NCI-H2196 treated with DMSO at 0.1 percent for 48 hours (cell line): ENCODE results near the gene LRRIQ3.
"Not testable (repeated sequence)": the region's sequence is repeated elsewhere in the genome, so short reads cannot be mapped to it uniquely, and the experiment has no call there.

Source experiments
- DNase-seq: peaks from one replicate; lab custom pipeline; 2025; ENCODE audit not compliant: unreplicated experiment; lab: John Stamatoyannopoulos, UW

LRRIQ3 gene

DNA sequence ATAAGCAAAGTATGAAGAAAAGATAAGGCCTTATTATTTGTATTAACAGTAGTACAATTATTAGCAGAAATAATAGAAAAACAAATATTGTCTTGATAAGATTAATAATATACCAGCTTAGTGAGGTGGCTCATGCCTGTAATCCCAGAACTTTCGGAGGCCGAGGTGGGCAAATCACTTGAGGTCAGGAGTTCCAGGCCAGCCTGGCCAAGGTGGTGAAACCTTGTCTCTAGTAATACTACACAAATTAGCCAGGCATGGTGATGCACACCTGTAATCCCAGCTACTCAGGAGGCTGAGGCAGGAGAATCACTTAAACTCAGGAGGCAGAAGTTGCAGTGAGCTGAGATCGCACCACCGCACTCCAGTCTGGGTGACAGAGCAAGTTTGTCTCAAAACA lies 80.6 kb downstream of the LRRIQ3 start:
- DNase-seq = not testable (repeated sequence)

DNA sequence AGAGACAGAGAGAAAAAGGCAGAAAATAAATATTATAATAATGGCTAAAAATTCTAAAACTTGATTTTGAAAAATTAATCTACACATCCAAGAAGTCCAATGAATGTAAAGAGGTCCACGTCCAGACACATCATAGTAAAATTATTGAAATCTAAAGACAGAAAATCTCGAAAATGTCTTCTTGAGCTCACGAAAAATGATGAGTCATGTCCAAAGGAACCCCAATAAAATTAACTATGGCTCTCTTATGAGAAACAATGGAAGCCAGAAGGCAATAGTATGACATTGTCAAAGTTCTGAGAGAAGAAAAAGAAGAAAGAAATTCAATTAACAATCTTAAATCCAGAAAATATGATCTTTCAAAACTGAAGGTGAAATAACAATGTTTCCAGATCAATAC lies 84.6 kb downstream of the LRRIQ3 start:
- no peak for DNase-seq

DNA sequence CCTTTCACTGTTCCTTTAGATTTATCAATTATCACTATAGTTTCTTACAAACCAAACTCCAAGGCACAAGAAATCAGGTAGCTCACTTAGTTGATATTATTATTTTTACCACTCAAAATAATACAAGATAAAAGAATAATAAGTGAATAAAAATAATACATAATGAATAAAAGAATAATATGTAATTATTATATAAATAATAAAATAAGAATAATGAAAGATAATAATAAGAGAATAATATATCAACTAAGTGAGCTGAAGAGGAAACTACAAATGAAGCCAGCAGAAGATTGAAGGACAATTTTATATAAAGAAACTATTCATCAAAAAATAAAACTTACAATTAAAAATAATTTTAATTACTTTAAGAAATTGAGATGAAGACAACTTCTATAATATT lies 90.6 kb downstream of the LRRIQ3 start:
- no peak for DNase-seq

DNA sequence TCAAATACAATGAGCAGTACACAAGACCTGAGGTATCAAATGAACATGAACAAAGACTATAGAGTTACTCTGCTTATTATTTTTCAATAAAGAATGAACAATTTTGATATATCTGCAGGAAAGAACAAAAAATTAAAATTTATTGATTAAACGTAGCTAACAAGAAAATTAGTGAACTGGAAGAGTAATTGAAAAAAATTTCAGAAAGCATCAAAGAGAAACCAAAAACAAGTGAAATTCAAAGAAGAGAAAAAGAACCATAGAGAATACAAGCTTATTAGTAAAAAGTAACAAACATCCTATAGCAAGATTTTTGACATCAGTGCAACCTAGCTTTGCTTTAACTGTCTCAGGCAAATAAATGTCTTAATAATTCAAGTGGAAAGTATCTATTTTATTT lies 106.6 kb downstream of the LRRIQ3 start:
- DNase-seq = no peak

DNA sequence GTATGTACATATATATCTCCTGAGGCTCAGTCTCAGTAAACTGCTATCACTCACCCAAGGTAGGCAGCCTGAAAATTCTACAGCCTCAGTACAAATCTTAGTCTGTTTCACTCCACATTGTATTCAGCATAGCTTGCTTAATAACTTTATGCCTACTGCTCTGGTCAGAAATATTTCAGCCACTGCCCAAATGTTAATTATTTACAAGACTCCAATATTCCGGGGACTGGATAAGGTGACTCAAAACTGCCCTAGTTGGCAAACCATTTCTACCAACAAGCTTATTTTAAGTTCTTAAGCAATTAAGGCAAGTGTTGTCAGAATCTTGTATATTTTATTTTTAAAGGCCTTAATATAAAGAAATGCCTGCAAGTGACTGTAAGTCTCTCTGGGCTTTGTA lies 114.8 kb downstream of the LRRIQ3 start:
- DNase-seq = no peak

DNA sequence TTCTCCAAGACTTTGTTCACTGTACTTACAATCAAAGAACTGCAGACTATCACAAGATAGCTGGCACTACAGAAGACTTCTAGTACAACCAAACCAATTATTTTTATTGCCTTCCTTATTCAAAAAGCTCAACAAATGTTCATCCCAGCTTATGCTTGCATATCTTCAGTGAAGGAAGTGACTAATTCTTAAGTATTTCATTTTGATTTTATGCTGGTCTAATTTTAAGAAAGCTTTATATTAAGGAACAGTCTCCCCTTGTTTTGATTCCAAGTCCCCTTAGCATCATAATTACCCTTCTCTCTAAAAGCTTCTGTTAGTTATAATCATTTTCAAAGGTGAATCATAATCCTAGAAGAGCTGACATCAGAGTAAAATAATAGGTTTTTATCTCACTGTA lies 132.9 kb downstream of the LRRIQ3 start:
- DNase-seq = no peak

DNA sequence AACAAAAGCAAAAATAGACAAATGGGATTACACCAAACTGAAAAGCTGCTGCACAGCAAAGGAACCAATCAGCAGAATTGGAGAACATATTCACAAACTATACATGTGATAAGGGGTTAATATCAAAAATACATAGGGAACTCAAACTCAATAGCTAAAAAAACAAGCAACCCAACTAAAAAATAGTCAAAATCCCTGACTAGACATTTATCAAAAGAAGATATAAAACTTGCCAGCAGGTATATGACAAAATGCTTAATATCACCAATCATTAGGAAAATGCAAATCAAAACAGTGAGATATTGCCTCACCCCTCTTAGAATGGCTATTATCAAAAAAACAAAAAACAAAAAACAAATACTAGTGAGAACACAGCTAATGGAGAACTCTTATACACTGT lies 140.3 kb downstream of the LRRIQ3 start:
- no peak for DNase-seq

DNA sequence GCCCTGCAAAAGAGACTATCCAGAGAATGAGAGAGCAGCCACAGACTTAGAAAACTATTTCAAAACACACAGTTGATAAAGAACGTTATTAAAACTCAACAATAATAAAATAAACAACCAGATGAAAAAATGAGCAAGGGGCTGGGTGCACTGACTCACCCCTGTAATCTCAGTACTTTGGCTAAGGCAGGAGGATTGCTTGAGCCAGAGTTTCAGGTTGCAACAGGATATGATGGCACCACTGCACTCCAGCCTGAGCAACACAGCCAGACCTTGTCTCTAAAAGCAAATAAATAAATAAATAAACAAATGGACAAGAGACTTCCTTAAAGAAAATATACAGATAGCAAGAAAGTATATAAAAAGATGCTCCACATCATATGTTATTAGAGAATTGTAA lies 144.6 kb downstream of the LRRIQ3 start:
- DNase-seq = no peak

DNA sequence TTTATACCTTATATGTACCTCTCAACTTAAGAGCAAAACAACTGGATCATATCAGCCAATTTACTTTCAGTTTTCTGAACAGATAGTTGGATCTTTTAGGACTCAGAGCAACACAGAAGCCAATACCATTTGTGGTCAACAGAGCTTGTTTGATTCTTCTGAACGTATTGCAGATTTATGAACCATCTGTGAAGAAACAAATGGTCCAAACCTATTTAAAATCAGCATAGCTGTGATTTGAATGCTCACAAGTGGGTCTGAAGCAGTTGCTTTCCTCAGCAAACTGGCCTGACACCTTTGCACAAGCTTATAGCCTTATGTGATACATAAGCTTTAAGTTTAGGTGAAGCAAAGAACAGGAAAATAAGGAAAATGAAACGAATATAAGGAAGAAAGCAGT lies 147.6 kb downstream of the LRRIQ3 start:
- no peak for DNase-seq

DNA sequence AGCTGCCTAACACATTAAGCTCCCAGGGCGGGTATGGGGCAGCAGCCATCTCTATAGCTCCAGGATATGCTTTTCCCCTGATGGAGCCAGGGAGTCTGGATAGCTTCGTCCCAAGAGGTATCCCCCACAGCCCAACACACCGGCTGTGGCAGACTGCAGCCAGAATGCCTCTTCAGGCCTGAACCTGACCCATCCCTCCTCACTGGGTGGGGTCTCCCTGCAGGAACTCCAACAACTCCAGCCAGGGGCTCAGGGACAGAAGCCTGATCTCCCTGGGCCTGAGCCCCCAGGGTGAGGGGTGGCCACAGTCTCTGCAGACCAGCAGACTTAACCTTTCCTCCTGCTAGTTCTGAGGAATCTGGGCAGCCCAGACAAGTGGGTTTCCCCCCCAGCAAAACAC lies 159.9 kb downstream of the LRRIQ3 start:
- DNase-seq = no peak

DNA sequence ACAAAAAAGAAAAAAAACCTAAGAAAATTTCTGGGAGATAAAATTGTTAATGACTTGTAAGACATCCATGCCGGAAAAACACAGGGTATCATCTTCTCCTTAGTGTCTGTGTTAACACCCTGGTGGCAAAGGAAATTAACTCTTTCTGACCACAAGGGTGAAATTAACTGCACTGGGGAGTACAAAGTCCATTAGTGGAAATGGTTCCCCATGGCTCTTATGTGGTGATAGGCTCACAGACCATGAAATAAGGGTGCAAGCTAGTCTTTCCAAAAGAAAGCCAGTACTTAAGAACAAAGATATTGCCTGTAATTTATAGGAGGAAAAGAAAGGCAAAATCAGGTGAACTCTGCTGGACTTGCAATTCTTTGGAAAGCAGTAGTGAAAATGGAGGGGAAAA lies 185.4 kb downstream of the LRRIQ3 start:
- DNase-seq = no peak

DNA sequence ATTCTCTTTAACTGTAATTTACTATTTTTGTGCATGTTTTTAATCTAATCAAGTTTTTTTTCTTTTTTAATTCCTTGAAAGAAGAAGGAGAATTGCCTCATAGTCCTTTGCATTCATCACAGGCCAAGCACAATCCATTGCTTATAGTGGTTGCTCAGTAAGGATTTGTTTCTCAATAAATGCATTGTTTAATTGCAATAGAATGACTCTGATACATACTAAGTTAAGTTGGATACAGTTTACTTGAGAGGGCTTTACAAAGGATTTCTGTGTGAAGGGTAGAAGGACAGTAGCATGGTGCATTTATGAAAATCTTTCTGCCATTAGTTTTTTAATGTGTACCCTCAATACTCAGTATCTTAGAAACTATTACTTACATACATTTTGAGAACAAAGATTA lies 186.2 kb downstream of the LRRIQ3 start:
- DNase-seq = no peak

DNA sequence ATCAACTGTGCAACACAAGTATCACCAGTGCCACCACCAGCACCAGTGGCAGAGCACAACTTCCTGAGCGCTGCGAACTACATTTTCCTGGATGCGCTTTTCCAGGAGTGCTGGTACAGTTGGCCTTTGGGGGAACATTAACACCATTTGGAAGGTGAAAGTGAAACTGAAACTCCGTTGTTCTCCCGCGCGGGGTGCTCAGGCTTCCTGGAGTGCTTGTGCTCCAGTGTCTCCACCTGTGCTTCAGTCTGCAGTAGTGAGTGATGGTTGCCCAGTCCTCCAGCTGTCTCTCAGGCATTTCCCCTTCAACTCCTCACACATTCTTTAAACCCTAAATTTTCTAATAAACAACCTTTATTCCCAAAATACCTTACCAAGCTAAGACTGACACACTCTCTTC lies 187.8 kb downstream of the LRRIQ3 start:
- no peak for DNase-seq

DNA sequence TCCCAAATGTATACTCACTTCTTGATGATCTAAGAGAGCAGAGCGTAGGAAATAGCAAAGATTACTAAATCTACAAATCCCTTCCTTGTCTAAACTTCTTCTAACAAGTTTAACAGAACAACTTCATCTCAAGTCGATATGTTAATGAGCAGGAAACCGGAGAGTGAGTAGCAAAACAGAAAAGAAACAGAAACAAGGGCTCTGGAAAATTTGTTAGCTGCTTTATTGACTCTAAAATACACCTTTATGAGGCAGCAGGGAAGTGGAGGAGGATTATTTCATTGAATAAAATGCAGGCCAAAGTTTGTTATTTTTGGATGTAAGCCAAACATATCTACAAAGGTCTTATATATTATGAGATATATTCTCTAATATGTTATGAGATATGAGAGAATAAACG lies 192.4 kb downstream of the LRRIQ3 start:
- no peak for DNase-seq

DNA sequence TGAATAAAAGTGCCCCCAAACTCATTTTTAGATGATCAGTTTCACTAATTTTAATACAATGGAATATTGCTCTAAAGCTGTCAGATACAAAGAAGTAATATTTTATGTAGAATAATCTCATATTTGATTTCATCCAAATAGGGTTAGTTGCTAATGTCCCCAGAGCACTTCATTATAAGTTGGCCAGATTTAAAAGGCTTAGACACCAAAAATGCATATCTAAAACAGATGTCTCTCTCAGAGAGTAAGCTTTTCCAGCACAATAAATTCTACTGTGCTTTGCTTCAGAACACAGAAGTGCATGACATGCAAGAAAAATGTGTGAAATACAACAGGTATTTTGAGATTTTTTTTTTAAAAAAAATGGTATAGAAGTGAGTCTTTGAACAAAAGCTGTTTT lies 194.2 kb downstream of the LRRIQ3 start:
- DNase-seq = no peak

DNA sequence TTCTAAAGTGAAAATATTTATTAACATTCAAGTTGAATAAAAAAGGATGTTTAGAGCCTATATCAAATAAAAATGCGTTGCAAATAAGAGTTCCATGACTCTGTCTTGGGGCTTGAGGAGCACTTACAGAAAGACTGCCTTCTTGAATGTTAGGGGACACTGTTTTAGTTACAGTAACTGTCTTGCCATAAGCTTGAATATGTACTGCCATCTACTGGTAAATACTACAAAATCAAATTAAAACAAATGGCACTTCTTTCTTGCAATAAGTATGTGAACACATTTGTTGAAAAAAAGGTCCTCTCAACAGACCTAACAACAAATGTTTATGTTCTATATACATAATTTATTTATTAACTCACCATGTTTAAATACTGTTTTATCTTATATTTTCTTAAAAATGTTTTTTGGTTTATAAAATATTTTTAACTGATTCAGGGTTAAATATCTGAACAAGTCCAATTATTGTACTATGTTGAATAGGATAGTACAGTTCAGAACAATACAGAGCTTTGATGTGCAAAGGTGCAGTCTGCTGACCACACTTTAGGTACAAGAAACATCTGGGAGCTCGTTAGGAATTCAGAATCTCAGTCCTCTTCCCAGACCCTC lies 199.5 kb downstream of the LRRIQ3 start:
- peak; percentile 5 for DNase-seq

DNA sequence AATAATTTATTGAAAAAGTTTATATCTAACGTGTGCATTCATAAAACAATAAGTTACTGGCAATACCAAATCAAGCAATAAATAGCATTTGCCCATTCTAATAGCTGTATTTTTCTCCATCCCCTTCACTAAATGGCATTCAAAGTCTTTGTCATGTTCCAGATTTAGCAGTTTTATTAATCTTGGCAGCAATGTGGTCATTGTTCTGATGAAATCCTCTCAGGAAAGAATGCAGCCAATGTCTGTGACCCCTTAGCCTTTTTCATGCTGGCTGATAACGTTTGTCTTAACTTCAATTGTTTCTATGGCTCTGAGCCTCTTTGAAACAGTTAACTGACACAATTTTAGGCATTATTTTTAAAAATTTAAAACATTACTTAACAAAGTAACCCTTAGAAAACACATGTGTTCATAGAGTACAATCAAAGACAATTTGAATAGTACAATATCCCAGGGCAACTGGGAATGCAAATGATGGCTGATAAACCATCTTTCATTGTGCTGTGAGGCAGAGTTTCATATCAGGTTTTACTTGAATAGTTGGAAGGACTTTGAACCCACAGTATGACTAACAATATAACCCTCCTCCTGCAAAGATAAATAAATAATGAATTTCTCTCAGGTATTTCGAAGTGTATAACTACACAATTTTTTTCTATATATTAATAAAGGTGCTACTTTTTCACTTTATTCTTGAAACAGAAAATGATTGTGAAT lies 217.5 kb downstream of the LRRIQ3 start:
- DNase-seq = no peak

DNA sequence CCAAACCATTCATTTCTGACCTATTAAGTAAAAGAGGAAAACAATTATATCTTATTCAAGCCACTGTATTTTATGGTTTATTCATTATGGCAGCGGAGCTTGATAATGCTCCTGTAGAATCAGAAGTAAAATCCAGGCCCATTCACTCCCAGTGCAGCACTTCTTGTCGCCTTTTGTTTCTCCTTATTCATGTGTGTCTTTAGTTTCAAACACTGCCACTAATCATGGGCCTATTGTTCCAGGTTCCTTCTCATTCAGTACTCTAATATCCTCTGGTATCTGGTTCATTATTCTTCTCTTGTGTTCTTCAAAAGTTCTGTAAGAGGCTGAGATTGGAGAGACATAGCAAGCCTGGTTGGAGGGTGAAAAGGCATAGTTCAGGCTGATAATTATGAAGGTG lies 218.3 kb downstream of the LRRIQ3 start:
- DNase-seq = no peak

DNA sequence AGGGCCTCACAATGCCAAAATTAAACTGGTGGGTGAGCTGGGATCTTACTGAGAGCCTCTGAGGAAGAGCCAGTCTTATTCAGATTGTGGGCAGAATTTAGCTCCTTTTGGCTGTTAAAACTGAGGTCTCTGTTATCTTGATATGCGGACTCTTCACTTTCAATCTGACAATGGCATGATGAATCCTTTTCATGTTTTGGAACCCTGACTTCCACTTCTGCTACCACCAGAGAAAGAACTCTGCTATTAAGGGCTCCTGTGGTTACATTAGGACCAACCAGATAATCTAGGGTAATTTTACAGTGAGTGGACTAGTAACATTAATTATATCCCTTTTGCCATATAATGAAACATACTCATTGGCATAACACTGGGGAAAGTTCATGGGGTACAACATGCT lies 219.0 kb downstream of the LRRIQ3 start:
- no peak for DNase-seq
